HEK293T (cell line): Measurements from ENCODE around the gene CDH12.
"Not testable (repeated sequence)": the region's sequence is repeated elsewhere in the genome, so short reads cannot be mapped to it uniquely, and the experiment has no call there.

Experiments
- CTCF ChIA-PET: fragments of 350-600 bp; formaldehyde crosslinking; extraction: SDS; loops from one replicate; lab custom pipeline; 2021; ENCODE audit warnings: antibody characterized with exemption, inconsistent platforms; lab: Yijun Ruan, JAX
- POLR2A ChIA-PET: fragments of 350-600 bp; formaldehyde crosslinking; extraction: SDS; loops from one replicate; lab custom pipeline; 2020; ENCODE audit warnings: antibody characterized with exemption, inconsistent platforms; lab: Yijun Ruan, JAX
- DNase-seq: peaks from one replicate; pipeline ENCODE4 v3.0.0; 2012; ENCODE audit warnings: mixed read lengths; ENCODE audit errors: extremely low spot score
- ARNT ChIP-seq: fragments of 450-650 bp; IDR thresholded peaks from 2 replicates; pipeline ENCODE4 v1.6.1; 2017; ENCODE audit warnings: mild to moderate bottlenecking
- CTBP1 ChIP-seq: fragments of 450-650 bp; IDR thresholded peaks from 2 replicates; pipeline ENCODE4 v1.6.1; 2016; ENCODE audit warnings: borderline replicate concordance
- ELF4 ChIP-seq: fragments of 450-650 bp; IDR thresholded peaks from 2 replicates; pipeline ENCODE4 v1.6.1; 2017; ENCODE audit warnings: antibody characterized with exemption
- FOXA1 ChIP-seq: fragments of 450-650 bp; IDR thresholded peaks from 2 replicates; pipeline ENCODE4 v1.6.1; 2016; ENCODE audit warnings: mild to moderate bottlenecking
- FOXK2 ChIP-seq: fragments of 450-650 bp; IDR thresholded peaks from 2 replicates; pipeline ENCODE4 v1.6.1; 2016; ENCODE audit warnings: mild to moderate bottlenecking
- FOXM1 ChIP-seq: fragments of 450-650 bp; IDR thresholded peaks from 2 replicates; pipeline ENCODE4 v1.6.1; 2017; ENCODE audit warnings: mild to moderate bottlenecking, borderline replicate concordance
- HDGF ChIP-seq: fragments of 450-650 bp; IDR thresholded peaks from 2 replicates; pipeline ENCODE4 v1.6.1; 2017; ENCODE audit warnings: antibody characterized with exemption, borderline replicate concordance
- L3MBTL2 ChIP-seq: fragments of 450-650 bp; conservative IDR thresholded peaks from 2 replicates; pipeline ENCODE4 v1.6.1; 2016; ENCODE audit warnings: mild to moderate bottlenecking
- LEF1 ChIP-seq: fragments of 450-650 bp; IDR thresholded peaks from 2 replicates; pipeline ENCODE4 v1.6.1; 2017; ENCODE audit warnings: mild to moderate bottlenecking, borderline replicate concordance
- NFRKB ChIP-seq: fragments of 450-650 bp; IDR thresholded peaks from 2 replicates; pipeline ENCODE4 v1.6.1; 2016; ENCODE audit warnings: mild to moderate bottlenecking, moderate library complexity
- SP1 ChIP-seq: fragments of 450-650 bp; IDR thresholded peaks from 2 replicates; pipeline ENCODE4 v1.6.1; 2017
- SUZ12 ChIP-seq: fragments of 450-650 bp; IDR thresholded peaks from 2 replicates; pipeline ENCODE4 v1.6.1; 2016; ENCODE audit warnings: mild to moderate bottlenecking
- TARDBP ChIP-seq: fragments of 450-650 bp; IDR thresholded peaks from 2 replicates; pipeline ENCODE4 v1.6.1; 2016
- ZNF384 ChIP-seq: fragments of 450-650 bp; IDR thresholded peaks from 2 replicates; pipeline ENCODE4 v1.6.1; 2016
- TF ChIP-seq, protein P1 (sequence below): fragments of 450-650 bp; IDR thresholded peaks from 2 replicates; pipeline ENCODE4 v1.6.1; 2016

Gene CDH12

DNA sequence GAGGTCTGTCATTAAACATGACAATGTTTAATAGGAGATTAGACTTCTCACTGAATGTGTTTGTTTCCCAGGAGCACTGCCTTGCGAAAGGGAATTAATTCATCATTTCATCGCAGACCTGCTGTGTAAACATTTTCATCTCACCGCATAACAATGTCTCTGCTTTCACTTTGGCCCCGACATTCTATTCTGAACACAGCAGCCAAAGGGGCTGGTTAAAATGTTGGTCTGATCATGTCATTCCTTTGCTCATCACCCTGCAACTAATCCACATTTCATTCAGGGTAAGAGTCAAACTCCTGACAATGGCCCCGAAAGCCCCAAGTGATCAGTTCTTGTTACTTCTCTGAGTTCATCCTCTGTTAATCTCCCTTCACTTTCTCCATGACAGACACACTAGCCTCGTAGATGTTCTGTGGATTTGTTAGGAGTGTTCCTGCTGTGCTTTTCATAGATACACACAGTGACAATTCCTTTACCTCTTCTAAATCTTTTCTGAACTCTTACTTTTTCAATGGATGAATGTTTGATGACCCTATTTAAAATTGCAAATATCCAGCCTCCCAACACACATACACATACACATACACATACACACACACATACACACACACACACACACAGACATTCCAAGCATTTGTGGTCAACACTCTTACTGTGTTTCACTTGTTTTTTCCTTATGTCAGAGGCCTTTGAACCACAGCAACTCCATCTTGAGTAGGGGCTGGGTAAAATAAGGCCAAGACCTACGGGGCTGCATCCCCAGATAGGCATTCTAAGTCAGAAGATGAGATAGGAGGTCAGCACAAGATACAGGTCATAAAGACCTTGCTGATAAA, 688.0 kb downstream of the CDH12 start:
- DNase-seq, POLR2A ChIA-PET, CTCF ChIA-PET: not testable (repeated sequence)

DNA sequence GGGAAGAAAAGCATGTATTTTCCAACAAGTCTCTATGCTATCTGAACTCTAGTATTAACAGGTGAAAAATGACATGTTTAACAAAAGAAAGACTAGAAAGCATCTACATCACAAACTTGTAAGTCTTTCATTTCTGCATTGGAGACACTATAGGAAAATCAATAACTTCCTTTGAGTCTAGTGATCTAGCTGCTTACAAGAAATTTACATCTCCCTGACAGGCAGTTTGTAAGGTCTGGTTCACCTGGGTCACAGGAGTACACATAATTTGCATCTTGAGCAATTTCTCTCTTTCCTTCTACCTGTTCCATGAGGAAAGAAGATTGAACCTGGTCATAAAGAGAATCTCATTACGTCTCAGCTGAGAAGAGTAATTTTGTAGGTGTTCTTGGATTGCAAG, 696.2 kb downstream of the CDH12 start:
- CTCF ChIA-PET, POLR2A ChIA-PET, DNase-seq: not testable (repeated sequence)

GRCh38 chr5:22154779-22155178, 698.4 kb downstream of the CDH12 start:
- CTCF ChIA-PET, POLR2A ChIA-PET, DNase-seq: not testable (repeated sequence)

DNA sequence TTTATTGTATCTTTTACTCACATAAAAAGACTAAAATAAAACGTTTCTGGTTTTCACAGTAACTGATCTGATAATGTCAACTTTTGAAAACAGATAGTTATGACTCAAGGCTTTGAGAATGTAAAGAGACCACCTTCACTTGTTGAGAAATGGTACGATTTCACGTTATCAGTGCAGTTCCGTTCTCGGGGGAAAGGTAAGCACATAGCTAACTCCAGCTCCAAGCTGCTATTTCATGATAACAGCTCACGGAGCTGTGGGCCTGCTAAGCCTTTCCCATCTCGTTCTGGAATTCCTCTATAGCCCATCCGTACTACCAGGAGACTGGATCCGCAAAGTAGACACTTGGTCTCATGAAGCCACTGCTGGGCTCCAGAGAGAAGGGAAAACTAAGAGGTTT, 701.3 kb downstream of the CDH12 start:
- POLR2A ChIA-PET, CTCF ChIA-PET: not testable (repeated sequence)
- DNase-seq, result peak; percentile 2

DNA sequence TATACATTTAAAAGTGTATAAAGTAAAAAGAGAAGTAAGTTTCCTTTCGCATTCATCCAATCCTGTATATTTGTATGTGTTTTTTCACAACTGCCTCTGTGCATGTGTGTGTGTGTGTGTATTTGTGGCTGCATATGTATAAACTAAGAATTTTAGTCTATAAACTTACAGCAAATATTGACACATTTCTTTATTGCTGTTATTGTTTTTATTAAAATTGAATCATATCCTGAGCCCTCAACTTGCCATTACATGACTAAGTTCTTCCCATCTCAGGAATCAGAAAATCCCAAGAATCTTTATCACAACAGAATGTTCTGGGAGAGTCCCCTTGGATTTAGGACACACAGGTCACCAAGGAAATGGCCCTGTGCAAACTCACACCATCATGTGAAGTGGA, 712.7 kb downstream of the CDH12 start:
- POLR2A ChIA-PET, CTCF ChIA-PET, DNase-seq: not testable (repeated sequence)

GRCh38 chr5:22139662-22140300, 713.4 kb downstream of the CDH12 start:
- CTCF ChIA-PET, POLR2A ChIA-PET, DNase-seq: not testable (repeated sequence)

DNA sequence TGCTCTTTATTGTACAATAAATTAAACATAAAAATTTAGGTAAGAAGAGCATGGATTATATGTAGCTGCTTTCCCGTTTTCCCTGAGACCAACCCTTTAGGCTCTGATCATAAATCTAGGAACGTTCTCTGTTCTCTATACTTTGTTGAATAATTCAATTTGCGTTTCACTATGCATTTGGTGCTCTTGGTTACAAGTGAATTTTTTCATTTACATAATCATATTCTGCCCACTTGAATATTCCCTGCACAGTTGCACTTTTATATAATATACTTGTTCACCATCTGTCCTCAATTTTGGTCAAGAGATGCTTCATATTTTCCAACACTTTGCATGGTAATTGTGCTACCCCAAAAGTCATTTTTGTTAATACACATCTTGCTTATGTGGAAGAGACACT, 741.8 kb downstream of the CDH12 start:
- TF ChIP-seq FOXA1, result no peak
- TF ChIP-seq L3MBTL2, result no peak
- no peak for TF ChIP-seq ZNF384
- TF ChIP-seq NFRKB, result no peak
- no peak for TF ChIP-seq LEF1
- TF ChIP-seq, protein P1, sequence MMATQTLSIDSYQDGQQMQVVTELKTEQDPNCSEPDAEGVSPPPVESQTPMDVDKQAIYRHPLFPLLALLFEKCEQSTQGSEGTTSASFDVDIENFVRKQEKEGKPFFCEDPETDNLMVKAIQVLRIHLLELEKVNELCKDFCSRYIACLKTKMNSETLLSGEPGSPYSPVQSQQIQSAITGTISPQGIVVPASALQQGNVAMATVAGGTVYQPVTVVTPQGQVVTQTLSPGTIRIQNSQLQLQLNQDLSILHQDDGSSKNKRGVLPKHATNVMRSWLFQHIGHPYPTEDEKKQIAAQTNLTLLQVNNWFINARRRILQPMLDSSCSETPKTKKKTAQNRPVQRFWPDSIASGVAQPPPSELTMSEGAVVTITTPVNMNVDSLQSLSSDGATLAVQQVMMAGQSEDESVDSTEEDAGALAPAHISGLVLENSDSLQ, result no peak
- TF ChIP-seq ELF4, result no peak
- TF ChIP-seq FOXM1, result no peak
- no peak for TF ChIP-seq ARNT
- no peak for TF ChIP-seq TARDBP
- no peak for TF ChIP-seq FOXK2
- TF ChIP-seq SP1, result no peak
- TF ChIP-seq SUZ12, result no peak
- TF ChIP-seq HDGF, result no peak
- no peak for TF ChIP-seq CTBP1
- no peak for DNase-seq
- POLR2A ChIA-PET, result no interaction called here
- CTCF ChIA-PET, result no interaction called here

DNA sequence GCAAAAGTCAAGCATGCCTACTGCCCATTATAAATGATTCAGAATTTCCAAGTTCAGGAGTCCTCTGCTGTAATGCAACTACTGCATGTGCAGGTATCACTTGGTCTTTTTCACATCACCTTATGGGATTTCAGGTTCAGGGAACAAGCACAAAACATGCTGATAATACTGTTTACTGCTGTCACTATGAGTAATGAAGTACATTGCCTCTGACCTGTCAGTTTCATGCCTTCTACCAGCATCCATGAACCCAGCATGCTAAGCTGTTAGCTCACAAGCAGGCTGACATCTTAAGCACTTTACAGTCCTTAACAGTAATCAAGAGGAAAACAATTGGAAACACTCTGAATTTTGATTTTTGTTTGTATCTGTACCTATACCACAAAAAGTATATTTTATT, 743.8 kb downstream of the CDH12 start:
- ChIA-PET POLR2A (no interaction called here), CTCF (no interaction called here)
- TF ChIP-seq ZNF384, result no peak
- TF ChIP-seq LEF1, result no peak
- TF ChIP-seq L3MBTL2, result no peak
- TF ChIP-seq FOXM1, result no peak
- no peak for TF ChIP-seq FOXA1
- TF ChIP-seq HDGF, result no peak
- no peak for DNase-seq

- ChIA-PET CTCF (no interaction called here), POLR2A (no interaction called here)
- no peak for DNase-seq
- TF ChIP-seq ARNT, result no peak
Measured at GRCh38 chr5:22108545-22108944, 744.6 kb downstream of the CDH12 start.

DNA sequence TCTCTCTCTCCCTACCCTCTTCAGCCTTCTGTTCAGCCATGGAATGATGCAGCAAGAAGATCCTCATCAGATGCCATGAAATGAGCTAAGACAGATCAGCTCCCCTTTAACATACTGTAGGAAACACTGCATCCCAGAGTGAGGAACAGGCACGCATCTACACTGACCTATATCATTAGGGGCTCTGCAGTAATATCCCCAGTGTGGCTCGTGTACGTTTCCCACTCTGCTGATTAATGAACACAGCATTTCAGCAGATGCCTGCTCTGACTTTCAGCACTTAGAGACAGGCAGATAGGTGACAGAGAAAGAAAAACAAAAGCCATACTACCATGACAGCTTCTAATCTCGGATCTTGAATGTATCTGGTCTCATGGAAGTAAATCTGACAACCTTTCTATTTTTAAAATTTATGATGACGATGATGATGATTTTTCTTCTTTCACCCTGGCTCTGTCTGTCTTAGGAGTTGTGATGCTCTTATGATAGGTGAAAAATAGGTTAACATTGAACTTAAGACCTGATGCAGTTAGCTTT, 750.3 kb downstream of the CDH12 start:
- ChIA-PET POLR2A (no interaction called here), CTCF (no interaction called here)
- no peak for DNase-seq
- TF ChIP-seq LEF1, result no peak
- TF ChIP-seq ZNF384, result no peak
- TF ChIP-seq FOXM1, result no peak
- TF ChIP-seq ELF4, result no peak
